Measurements from ENCODE around the gene MFSD12. TPM values are rescaled to one million over a fixed set of nuclear protein-coding genes. Genes with fewer than 3 reads are reported as not detected.

MFSD12 gene
- total and polyA plus RNA-seq, 2 of the 8 experiments (the other 6 are each of a cell fraction or from before 2014, with no cell fraction given), result 59.6 to 71.3 TPM

DNA sequence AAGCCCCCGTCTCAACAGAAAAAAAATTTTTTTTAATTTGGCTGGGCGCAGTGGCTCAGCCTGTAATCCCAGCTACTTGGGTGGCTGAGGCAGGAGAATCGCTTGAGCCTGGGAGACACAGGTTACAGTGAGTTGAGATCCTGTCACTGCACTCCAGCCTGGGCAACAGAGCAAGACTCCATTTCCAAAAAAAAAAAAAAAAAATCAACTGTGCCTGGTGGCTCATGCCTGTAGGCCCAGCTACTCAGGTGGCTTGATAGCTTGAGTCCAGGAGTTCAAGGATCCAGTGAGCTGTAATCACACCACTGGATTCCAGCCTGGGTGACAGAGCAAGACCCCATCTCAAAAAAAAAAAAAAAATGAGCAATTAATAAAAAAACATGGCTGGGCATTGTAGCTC, 55.6 kb downstream of the MFSD12 start:
- no peak overlapping the region for H3K18ac ChIP-seq (ENCODE audit: extremely low read depth, low read length)
- H3K4me2 ChIP-seq (ENCODE audit: insufficient read depth in 1 of 2, low read depth in 2 of 2, low read length in 2 of 2), result no peak overlapping the region
- H2AK5ac ChIP-seq (ENCODE audit: low read depth, low read length), result 0 out of 2 replicates have a peak overlapping the region, but pooled peaks have one; percentile 24
- no peak overlapping the region for H2BK120ac ChIP-seq (replicated peaks; ENCODE audit: low read depth, low read length)
- H3K36me3 ChIP-seq (ENCODE audit: control insufficient read depth in 2 of 4, insufficient read depth in 4 of 4, low read length in 3 of 4), result peaks cover 0 to under 1% (median under 1%) of the 10 kb centered on the region in 4 experiments; a peak in 3 of 8 replicates
- no peaks in the 10 kb centered on the region for H3K27me3 ChIP-seq (replicated peaks in 1 of 4; ENCODE audit: control insufficient read depth in 3 of 4, extremely low read depth in 1 of 4, insufficient read depth in 3 of 4, low read length in 3 of 4)
- no peak overlapping the region for H2BK20ac ChIP-seq (ENCODE audit: low read length)
- no peak overlapping the region for H3K4ac ChIP-seq (replicated peaks; ENCODE audit: insufficient read length, low read depth, low read length)
- WGBS, 2 experiments (ENCODE audit: extremely low coverage in 1 of 2, insufficient coverage in 1 of 2, insufficient read length in 1 of 2, insufficient replicate concordance in 2 of 2, low coverage in 1 of 2, low lambda C conversion rate in 2 of 2, missing lambda C conversion rate in 1 of 2), result 84% methylated on average over 3 of the region's 3 CpGs; no CpG with 5 or more reads in 1 of the 2 experiments
- H3K23ac ChIP-seq (ENCODE audit: insufficient read length), result no peak overlapping the region
- no peak for TF ChIP-seq TCF12 (IDR thresholded peaks at IDR 0.05; ENCODE audit: low read depth, low read length)
- TF ChIP-seq BCL11A (IDR thresholded peaks at IDR 0.05; ENCODE audit: low read depth in 2 of 2, low read length in 2 of 2), result no peak
- TF ChIP-seq KDM1A (IDR thresholded peaks at IDR 0.05; ENCODE audit: borderline replicate concordance, low read length), result no peak
- TF ChIP-seq, protein P1, sequence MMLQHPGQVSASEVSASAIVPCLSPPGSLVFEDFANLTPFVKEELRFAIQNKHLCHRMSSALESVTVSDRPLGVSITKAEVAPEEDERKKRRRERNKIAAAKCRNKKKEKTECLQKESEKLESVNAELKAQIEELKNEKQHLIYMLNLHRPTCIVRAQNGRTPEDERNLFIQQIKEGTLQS (IDR thresholded peaks at IDR 0.05; ENCODE audit: insufficient read depth, low read depth, low read length), result no peak
- TF ChIP-seq SP1 (IDR thresholded peaks at IDR 0.05; ENCODE audit: low read depth, low read length), result no peak
- no peak for TF ChIP-seq KDM4A (IDR thresholded peaks at IDR 0.05; ENCODE audit: low read depth, low read length, severe bottlenecking)
- no peak for TF ChIP-seq SP4 (IDR thresholded peaks at IDR 0.05; ENCODE audit: low read length)
- TF ChIP-seq EGR1 (IDR thresholded peaks at IDR 0.05; ENCODE audit: borderline replicate concordance, low read depth, low read length), result no peak
- TF ChIP-seq POU5F1 (IDR thresholded peaks at IDR 0.05; ENCODE audit: low read depth, low read length), result no peak
- no peaks in the 10 kb centered on the region for H3K9me3 ChIP-seq (ENCODE audit: insufficient read depth in 2 of 2, low read depth in 1 of 2, low read length in 1 of 2)
- no peak overlapping the region for H4K5ac ChIP-seq (ENCODE audit: insufficient read length, low read depth, low read length)
- peaks cover 1 to 4% of the 10 kb centered on the region in 2 experiments for H4K20me1 ChIP-seq (replicated peaks in 1 of 2; ENCODE audit: control insufficient read depth in 1 of 2, insufficient read depth in 2 of 2, low read length in 2 of 2)
- H2BK12ac ChIP-seq (ENCODE audit: low read depth, low read length), result no peak overlapping the region
- POLR2A ChIA-PET (ENCODE audit: partially characterized antibody), result interaction anchor here (0.6 to 6.1 kb wide), 6 partner anchors 13 to 205 kb away, joined by 3 to 58 read pairs (median 4); partner anchors contain the start of gene SMIM44
- no peak overlapping the region for H4K91ac ChIP-seq (replicated peaks; ENCODE audit: insufficient read length, low read length)
- peaks cover 15% of the 10 kb centered on the region for H3K23me2 ChIP-seq (ENCODE audit: low read depth, low read length)
- no peak overlapping the region for H2BK15ac ChIP-seq (ENCODE audit: low read length)
- H3K79me1 ChIP-seq (ENCODE audit: low read depth, low read length), result peaks cover 6% of the 10 kb centered on the region
- DNase-seq (ENCODE audit: low read depth in 1 of 2, low spot score in 2 of 2) (no peak), FAIRE-seq (no peak)
- no peak overlapping the region for H3K27ac ChIP-seq (ENCODE audit: low read depth, low read length)
- H3K79me2 ChIP-seq (ENCODE audit: control insufficient read depth in 1 of 2, insufficient read depth in 2 of 2, low read length in 2 of 2), result peaks cover 0 to 30% of the 10 kb centered on the region in 2 experiments; a peak in 2 of 4 replicates
- no peak overlapping the region for H2AFZ ChIP-seq (ENCODE audit: low read length)
- H3K4me1 ChIP-seq (replicated peaks in 1 of 4; ENCODE audit: control insufficient read depth in 3 of 4, insufficient read depth in 4 of 4, low read length in 3 of 4), result no peaks in the 10 kb centered on the region; a peak in 3 of 7 replicates
- no peak overlapping the region for H3K56ac ChIP-seq (replicated peaks; ENCODE audit: insufficient read length, low read depth, low read length)
- CTCF ChIA-PET (ENCODE audit: partially characterized antibody), result interaction anchor here (0.6 to 2.2 kb wide), 9 partner anchors 15 to 226 kb away, joined by 3 to 8 read pairs (median 4); no protein-coding TSS in a partner anchor
- H3K14ac ChIP-seq (ENCODE audit: insufficient read length), result no peak overlapping the region
- no peak overlapping the region for H3K9ac ChIP-seq (replicated peaks in 1 of 4; ENCODE audit: extremely low read depth in 1 of 4, low read depth in 3 of 4, low read length in 3 of 4)
- no peak overlapping the region for H3K4me3 ChIP-seq (ENCODE audit: extremely low read depth in 1 of 4, insufficient read depth in 2 of 4, low read depth in 3 of 4, low read length in 4 of 4)
- peak overlapping the region; percentile 2; the same call in 1 of the 2 replicates for H4K8ac ChIP-seq (ENCODE audit: extremely low read depth, insufficient read depth, low read length)
- H2BK5ac ChIP-seq (ENCODE audit: low read depth, low read length), result no peak overlapping the region

Data from H1 (cell line).